Right lobe of liver (tissue), 4 donors: ENCODE data around the gene HSPA6.

Experiments used
- CTCF ChIP-seq, 4 donors: fragments of 200-600 bp in 3 of 4; fragments of 450-650 bp in 1 of 4; IDR thresholded peaks; one replicate each; pipeline versions ENCODE4 v1.5.1 to v1.8.0; 2016 to 2022; ENCODE audit warnings: antibody characterized with exemption in 4 of 4, mild to moderate bottlenecking in 2 of 4
- POLR2A ChIP-seq: fragments of 450-650 bp; IDR thresholded peaks from one replicate; pipeline ENCODE4 v1.6.1; 2017; ENCODE audit warnings: antibody characterized with exemption, mild to moderate bottlenecking
- donor health status: DM: no; HTN: no; CAD: no.
- donor health status: DM: no; HTN: no; CAD: no.
- donor health status: DM: no; HTN: yes; CAD: no.

- TF ChIP-seq CTCF (IDR thresholded peaks at IDR 0.05) (no peak), POLR2A (no peak)
Measured at GRCh38 chr1:161481624-161482392, 42.5 kb upstream of the HSPA6 start.
